ENCODE measurements around the gene UGGT1. TPM values are rescaled to one million over a fixed set of nuclear protein-coding genes. Genes with fewer than 3 reads are reported as not detected.

UGGT1 gene
- total and polyA plus RNA-seq, 2 donors (not counting 3 experiments of a cell fraction or from before 2014, with no cell fraction given), result 27.6 to 83.2 TPM

DNA sequence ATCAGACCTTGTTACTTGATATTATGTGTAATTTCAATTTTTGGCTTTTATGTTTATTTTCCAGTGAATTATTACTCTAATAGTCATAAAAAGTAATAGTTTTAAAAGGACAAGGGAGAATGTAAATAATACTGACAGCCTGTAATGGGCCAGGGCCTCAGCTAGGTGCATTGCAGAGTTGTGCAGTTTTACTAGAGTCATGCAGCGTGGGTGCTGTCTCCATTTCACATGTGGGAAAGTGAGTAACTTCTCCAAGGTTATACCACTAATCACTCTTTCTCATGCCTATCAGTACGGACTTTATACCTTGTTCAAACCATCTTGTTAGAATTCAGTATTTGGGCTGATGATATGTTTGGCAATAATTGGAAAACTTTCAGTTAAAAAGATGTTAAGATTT is 73.3 kb downstream of the UGGT1 start:
- no peak overlapping the region for H3K9ac ChIP-seq (replicated peaks; ENCODE audit: extremely low read depth, insufficient read depth, low read length)
- H4K20me1 ChIP-seq (replicated peaks; ENCODE audit: control insufficient read depth, extremely low read depth, insufficient read depth, low read length), result no peaks in the 10 kb centered on the region
- TF ChIP-seq POLR2A (IDR thresholded peaks at IDR 0.05; ENCODE audit: low read depth, low read length) (no peak), CTCF (IDR thresholded peaks at IDR 0.05; ENCODE audit: extremely low read depth in 1 of 2, insufficient read depth in 1 of 2, low read depth in 1 of 2, low read length in 2 of 2) (no peak), EZH2 (IDR thresholded peaks at IDR 0.05; ENCODE audit: borderline replicate concordance, low read depth, low read length, severe bottlenecking) (no peak), FOS (IDR thresholded peaks at IDR 0.05; ENCODE audit: borderline replicate concordance, insufficient read depth, low read length) (no peak), JUN (IDR thresholded peaks at IDR 0.05; ENCODE audit: borderline replicate concordance, insufficient read depth, insufficient read length, low read depth) (no peak), MAX (IDR thresholded peaks at IDR 0.05; ENCODE audit: insufficient read depth, insufficient read length) (no peak), MYC (IDR thresholded peaks at IDR 0.05; ENCODE audit: low read depth, low read length) (no peak), GATA2 (IDR thresholded peaks at IDR 0.05; ENCODE audit: insufficient read depth, insufficient read length, low read depth, low read length) (no peak), POLR2AphosphoS5 (IDR thresholded peaks at IDR 0.05; ENCODE audit: insufficient read depth, low read depth, low read length) (no peak)
- peaks cover 14% of the 10 kb centered on the region for H3K4me1 ChIP-seq (ENCODE audit: control insufficient read depth, extremely low read depth, insufficient read depth, low read length)
- H3K79me2 ChIP-seq (ENCODE audit: control insufficient read depth, insufficient read depth, low read length), result no peaks in the 10 kb centered on the region
- BruUV-seq (replicated peaks), result no TSS peak
- intact Hi-C loops (cut with micrococcal nuclease), result no loop called here
- no peak overlapping the region for H3K4me2 ChIP-seq (ENCODE audit: insufficient read depth, low read length)
- CTCF ChIA-PET, result no interaction called here
- H3K4me3 ChIP-seq (replicated peaks in 1 of 3; ENCODE audit: insufficient read depth in 1 of 3, low read depth in 1 of 3, low read length in 3 of 3), result no peak overlapping the region
- H3K27ac ChIP-seq (ENCODE audit: insufficient read depth, low read depth, low read length), result no peak overlapping the region
- peaks cover 9 to 10% of the 10 kb centered on the region in 2 experiments for H3K36me3 ChIP-seq (ENCODE audit: control insufficient read depth in 2 of 2, extremely low read depth in 1 of 2, insufficient read depth in 2 of 2, low read length in 2 of 2)
- no peaks in the 10 kb centered on the region for H3K27me3 ChIP-seq (ENCODE audit: control insufficient read depth in 2 of 2, insufficient read depth in 2 of 2, low read length in 2 of 2)
- FAIRE-seq, result no peak
- POLR2A ChIA-PET, result interaction anchor here (1.0 kb wide), 1 partner anchor 74 kb away, joined by 3 read pairs; no protein-coding TSS in a partner anchor
- H3K9me1 ChIP-seq (replicated peaks; ENCODE audit: control insufficient read depth, extremely low read depth, insufficient read depth, low read length), result no peaks in the 10 kb centered on the region
- dilution Hi-C loops (cut with MboI; ENCODE audit: extremely low pct_ligation_motif_present, low sequenced_read_pairs), result no loop called here
- no peaks in the 10 kb centered on the region for H3K9me3 ChIP-seq (replicated peaks; ENCODE audit: control insufficient read depth, insufficient read depth, low read length)
- no peak overlapping the region for H2AFZ ChIP-seq (ENCODE audit: low read depth, low read length)
- no peak for DNase-seq (ENCODE audit: low read depth, low spot score)

Measured in endothelial cell of umbilical vein (primary cell).